Neural cell (in vitro differentiated cells): ENCODE measurements around the gene PRPH. TPM values are rescaled to one million over a fixed set of nuclear protein-coding genes. Genes with fewer than 3 reads are reported as not detected.

Experiments used
- H2AFZ ChIP-seq: fragments of 200-600, 300-800 bp; sonication (generic), shearing (Covaris generic); 2 replicates; pipeline ENCODE4 v1.6.0; 2014; ENCODE audit warnings: low read depth, mild to moderate bottlenecking, antibody characterized with exemption, low read length, moderate library complexity
- H3F3A ChIP-seq: fragments of 200-600 bp; shearing (Covaris generic); 2 replicates; pipeline ENCODE4 v1.6.1; 2016; ENCODE audit warnings: mild to moderate bottlenecking, moderate library complexity, mixed read lengths, antibody characterized with exemption, low read length; ENCODE audit not compliant: insufficient read depth, poor library complexity, severe bottlenecking
- H3K27ac ChIP-seq: fragments of 200-600, 300-800 bp; sonication (generic), shearing (Covaris generic); 2 replicates; pipeline ENCODE4 v1.5.1; 2014; ENCODE audit warnings: mild to moderate bottlenecking, low read length, moderate library complexity
- H3K27me3 ChIP-seq: fragments of 300-800, 200-600 bp; sonication (generic), shearing (Covaris generic); 2 replicates; pipeline ENCODE4 v1.6.0; 2014; ENCODE audit warnings: mild to moderate bottlenecking, low read depth, low read length, moderate library complexity; ENCODE audit not compliant: insufficient read depth
- H3K36me3 ChIP-seq: fragments of 300-800, 200-600 bp; sonication (generic), shearing (Covaris generic); 2 replicates; pipeline ENCODE4 v1.5.1; 2014; ENCODE audit warnings: mild to moderate bottlenecking, antibody characterized with exemption, low read length, moderate library complexity; ENCODE audit not compliant: insufficient read depth
- H3K4me2 ChIP-seq: fragments of 300-800, 200-600 bp; sonication (generic), shearing (Covaris generic); 2 replicates; pipeline ENCODE4 v1.6.0; 2014; ENCODE audit warnings: mild to moderate bottlenecking, low read length
- H3K4me3 ChIP-seq: fragments of 300-800, 200-600 bp; sonication (generic), shearing (Covaris generic); 2 replicates; pipeline ENCODE4 v1.5.1; 2014; ENCODE audit warnings: mild to moderate bottlenecking, low read length, moderate library complexity
- H3K79me2 ChIP-seq: fragments of 200-600 bp; shearing (Covaris generic); replicated peaks from 2 replicates; pipeline ENCODE4 v1.6.0; 2014; ENCODE audit warnings: mild to moderate bottlenecking, low read length, moderate library complexity; ENCODE audit not compliant: insufficient read depth
- H3K9ac ChIP-seq: fragments of 300-800, 200-600 bp; sonication (generic), shearing (Covaris generic); 2 replicates; pipeline ENCODE4 v1.6.1; 2016; ENCODE audit warnings: mild to moderate bottlenecking, low read length, mixed read lengths
- H3K9me2 ChIP-seq: fragments of 200-600 bp; shearing (Covaris generic); 2 replicates; pipeline ENCODE4 v1.6.1; 2016; ENCODE audit warnings: mild to moderate bottlenecking, low read length, mixed read lengths; ENCODE audit not compliant: insufficient read depth
- H3K9me3 ChIP-seq: fragments of 200-600, 300-800 bp; sonication (generic), shearing (Covaris generic); 2 replicates; pipeline ENCODE4 v1.6.1; 2016; ENCODE audit warnings: mild to moderate bottlenecking, mixed run types, low read length, moderate library complexity, mixed read lengths
- H4K20me1 ChIP-seq: fragments of 200-600 bp; shearing (Covaris generic); 2 replicates; pipeline ENCODE4 v1.6.1; 2016; ENCODE audit warnings: mild to moderate bottlenecking, mixed run types; ENCODE audit not compliant: insufficient read depth
- CTCF ChIP-seq: fragments of 450-650 bp; IDR thresholded peaks from 2 replicates; pipeline ENCODE4 v1.5.1; 2014; ENCODE audit warnings: antibody characterized with exemption, mild to moderate bottlenecking, moderate library complexity; ENCODE audit not compliant: poor library complexity, severe bottlenecking
- EP300 ChIP-seq: fragments of 450-650 bp; conservative IDR thresholded peaks from 2 replicates; pipeline ENCODE4 v1.6.1; 2014; ENCODE audit warnings: antibody characterized with exemption, mild to moderate bottlenecking, moderate library complexity; ENCODE audit not compliant: poor library complexity, severe bottlenecking
- EZH2 ChIP-seq: fragments of 200-600, 300-800 bp; shearing (Covaris generic), sonication (generic); IDR thresholded peaks from 2 replicates; pipeline ENCODE4 v1.6.1; 2014; ENCODE audit warnings: antibody characterized with exemption, low read length, borderline replicate concordance, mild to moderate bottlenecking; ENCODE audit not compliant: insufficient read depth, poor library complexity, severe bottlenecking
- MXI1 ChIP-seq: fragments of 450-650 bp; conservative IDR thresholded peaks from 2 replicates; pipeline ENCODE4 v1.6.1; 2014; ENCODE audit warnings: antibody characterized with exemption, mild to moderate bottlenecking; ENCODE audit not compliant: poor library complexity, severe bottlenecking
- POLR2AphosphoS5 ChIP-seq: IDR thresholded peaks from 2 replicates; pipeline ENCODE4 v1.6.1; 2012
- RAD21 ChIP-seq: fragments of 450-650 bp; conservative IDR thresholded peaks from 2 replicates; pipeline ENCODE4 v1.6.1; 2014; ENCODE audit warnings: antibody characterized with exemption, mild to moderate bottlenecking, moderate library complexity
- REST ChIP-seq: IDR thresholded peaks from 2 replicates; pipeline ENCODE4 v1.6.1; 2012; ENCODE audit warnings: borderline replicate concordance
- SMC3 ChIP-seq: fragments of 450-650 bp; conservative IDR thresholded peaks from 2 replicates; pipeline ENCODE4 v1.6.1; 2014; ENCODE audit warnings: antibody characterized with exemption, mild to moderate bottlenecking, moderate library complexity; ENCODE audit not compliant: poor library complexity
- TAF1 ChIP-seq: IDR thresholded peaks from 2 replicates; pipeline ENCODE4 v1.6.1; 2012; ENCODE audit warnings: low read depth
- polyA plus RNA-seq: library from polyadenylated mRNA; depleted of rRNA; stranded (reverse); fragments of >200 nt; gene quantifications from 2 replicates; pipeline ENCODE4 v1.2.3, GENCODE V29; 2014

The PRPH gene
- polyA plus RNA-seq, 1 donor from 2014 or later = not detected

GRCh38 chr12:49264466-49264872 lies 30.5 kb upstream of the PRPH start:
- H2AFZ ChIP-seq = no peak overlapping the region

More at GRCh38 chr12:49264466-49264872, 30.5 kb upstream of the PRPH start:
- peaks cover 24% of the 10 kb centered on the region for H3K27me3 ChIP-seq
- no peak overlapping the region for H3K9ac ChIP-seq
- TF ChIP-seq POLR2AphosphoS5 (no peak), MXI1 (no peak), RAD21 (no peak), CTCF (no peak), EZH2 (no peak), EP300 (no peak), TAF1 (no peak), SMC3 (no peak), REST (no peak)
- no peaks in the 10 kb centered on the region for H3K36me3 ChIP-seq
- no peak overlapping the region for H3K4me3 ChIP-seq
- no peaks in the 10 kb centered on the region for H3K9me2 ChIP-seq
- no peak overlapping the region for H3K27ac ChIP-seq
- no peaks in the 10 kb centered on the region for H3K79me2 ChIP-seq
- no peaks in the 10 kb centered on the region for H4K20me1 ChIP-seq
- no peaks in the 10 kb centered on the region for H3K9me3 ChIP-seq
- H3F3A ChIP-seq = no peaks in the 10 kb centered on the region
- no peak overlapping the region for H3K4me2 ChIP-seq
